ENCODE data around the gene CNGA2.

- no peak for TF ChIP-seq POLR2A (IDR thresholded peaks at IDR 0.05; ENCODE audit: low read depth, low read length)
- no peak for TF ChIP-seq CTCF (IDR thresholded peaks at IDR 0.05; ENCODE audit: extremely low read depth in 1 of 2, insufficient read depth in 1 of 2, low read depth in 1 of 2, low read length in 2 of 2)
- TF ChIP-seq FOS (IDR thresholded peaks at IDR 0.05; ENCODE audit: borderline replicate concordance, insufficient read depth, low read length): no peak
- TF ChIP-seq EZH2 (IDR thresholded peaks at IDR 0.05; ENCODE audit: borderline replicate concordance, low read depth, low read length, severe bottlenecking): no peak
- TF ChIP-seq POLR2AphosphoS5 (IDR thresholded peaks at IDR 0.05; ENCODE audit: insufficient read depth, low read depth, low read length): no peak
- no peak for TF ChIP-seq MAX (IDR thresholded peaks at IDR 0.05; ENCODE audit: insufficient read depth, insufficient read length)
These were observed 12.0 kb downstream of the CNGA2 start for GRCh38 chrX:151746502-151746901.
